HG03442 (cell line): ENCODE results near the gene KMT2A.
"Not testable (repeated sequence)": the region's sequence is repeated elsewhere in the genome, so short reads cannot be mapped to it uniquely, and the experiment has no call there.

Experiments
- ATAC-seq: cut with Tn5 transposase; IDR thresholded peaks from one replicate; pipeline ENCODE4 v1.9.1; 2021; ENCODE audit warnings: mild to moderate bottlenecking, moderate library complexity; ENCODE audit not compliant: unreplicated experiment

KMT2A gene

GRCh38 chr11:118434553-118435289 is 1.6 kb upstream of the KMT2A start:
- no peak for ATAC-seq

GRCh38 chr11:118435290-118435892 is 901 bp upstream of the KMT2A start:
- ATAC-seq, result peak; percentile 9

GRCh38 chr11:118436639-118437207 is 431 bp downstream of the KMT2A start:
- peak; percentile 18 for ATAC-seq

GRCh38 chr11:118437208-118438125 is 1.2 kb downstream of the KMT2A start:
- ATAC-seq, result no peak

- no peak for ATAC-seq
Measured at GRCh38 chr11:118438314-118438931, 2.1 kb downstream of the KMT2A start.

GRCh38 chr11:118439646-118440045 is 3.4 kb downstream of the KMT2A start:
- ATAC-seq, result no peak

- no peak for ATAC-seq
Measured at GRCh38 chr11:118441770-118442275, 5.5 kb downstream of the KMT2A start.

GRCh38 chr11:118442301-118442700 is 6.0 kb downstream of the KMT2A start:
- no peak for ATAC-seq

- ATAC-seq, result no peak
Measured at GRCh38 chr11:118442908-118443589, 6.8 kb downstream of the KMT2A start.

GRCh38 chr11:118443590-118444218 is 7.4 kb downstream of the KMT2A start:
- no peak for ATAC-seq

- ATAC-seq, result no peak
Measured at GRCh38 chr11:118447423-118447822, 11.1 kb downstream of the KMT2A start.

- peak; percentile 84 for ATAC-seq
Measured at GRCh38 chr11:118448294-118448693, 12.0 kb downstream of the KMT2A start.

- ATAC-seq, result no peak
Measured at GRCh38 chr11:118449316-118449918, 13.1 kb downstream of the KMT2A start.

- ATAC-seq, result no peak
Measured at GRCh38 chr11:118450451-118450850, 14.2 kb downstream of the KMT2A start.

GRCh38 chr11:118462178-118462577 is 25.9 kb downstream of the KMT2A start:
- ATAC-seq, result no peak

- ATAC-seq, result not testable (repeated sequence)
Measured at GRCh38 chr11:118468968-118469367, 32.7 kb downstream of the KMT2A start.

- no peak for ATAC-seq
Measured at GRCh38 chr11:118471030-118471429, 34.7 kb downstream of the KMT2A start.

GRCh38 chr11:118473537-118473936 is 37.2 kb downstream of the KMT2A start:
- no peak for ATAC-seq

- ATAC-seq, result no peak
Measured at GRCh38 chr11:118476676-118477075, 40.4 kb downstream of the KMT2A start.
